CD4-positive, alpha-beta T cell (primary cell): ENCODE data around the gene GLIS1. TPM values are rescaled to one million over a fixed set of nuclear protein-coding genes. Genes with fewer than 3 reads are reported as not detected.

Source experiments
- ATAC-seq: fragments of 200-7000 bp; cut with Tn5 transposase; one replicate; pipeline ENCODE4 v1.10.0; 2022; ENCODE audit warnings: mild to moderate bottlenecking; ENCODE audit not compliant: poor library complexity
- CTCF ChIA-PET: fragments of 350-600 bp; sonication (Branson Sonifier 250); formaldehyde crosslinking; loops from one replicate; lab custom pipeline; 2021; ENCODE audit warnings: antibody characterized with exemption, inconsistent platforms; lab: Charles Lee
- POLR2A ChIA-PET: fragments of 350-600 bp; sonication (Branson Sonifier 250); formaldehyde crosslinking; loops from one replicate; lab custom pipeline; 2021; ENCODE audit warnings: antibody characterized with exemption, inconsistent platforms; lab: Charles Lee
- DNase-seq, 14 experiments: peaks; one replicate each; pipeline ENCODE4 v3.0.0-alpha.2; 2013 to 2020; ENCODE audit warnings: mixed read lengths in 2 of 14
- H3K27ac ChIP-seq, 2 donors: one replicate each; pipeline versions ENCODE4 v1.5.1 to v1.7.0; 2013; ENCODE audit warnings: low read length in 2 of 2, low read depth in 1 of 2, mild to moderate bottlenecking in 1 of 2
- H3K27me3 ChIP-seq, 2 experiments: 1 replicate in 1 of 2; 2 replicates in 1 of 2; pipeline versions ENCODE4 v1.6.1 to v1.7.0; 2013; ENCODE audit warnings: low read length in 2 of 2, control low read depth in 1 of 2, mild to moderate bottlenecking in 1 of 2, moderate library complexity in 1 of 2; ENCODE audit not compliant: insufficient read depth in 2 of 2, control insufficient read depth in 1 of 2
- H3K36me3 ChIP-seq: one replicate; pipeline ENCODE4 v1.6.1; 2013; ENCODE audit warnings: low read length, control low read depth; ENCODE audit not compliant: insufficient read depth
- H3K4me1 ChIP-seq: one replicate; pipeline ENCODE4 v1.6.1; 2013; ENCODE audit warnings: low read length, control low read depth; ENCODE audit not compliant: insufficient read depth
- H3K4me3 ChIP-seq: one replicate; pipeline ENCODE4 v1.5.1; 2013; ENCODE audit warnings: mild to moderate bottlenecking, low read length, moderate library complexity
- H3K9me3 ChIP-seq, 2 experiments: 1 replicate in 1 of 2; 2 replicates in 1 of 2; pipeline versions ENCODE4 v1.6.1 to v1.7.0; 2013; ENCODE audit warnings: low read length in 2 of 2, mild to moderate bottlenecking in 2 of 2, control low read depth in 1 of 2, moderate library complexity in 1 of 2; ENCODE audit not compliant: control insufficient read depth in 1 of 2, insufficient read depth in 1 of 2
- H3K27ac Mint-ChIP-seq: one replicate; pipeline ENCODE4 v1.8.0; 2020; ENCODE audit warnings: mixed read lengths
- H3K27me3 Mint-ChIP-seq: one replicate; pipeline ENCODE4 v1.8.0; 2021; ENCODE audit warnings: mixed read lengths
- H3K36me3 Mint-ChIP-seq: one replicate; pipeline ENCODE4 v1.8.0; 2021; ENCODE audit warnings: low read depth, mixed read lengths
- H3K4me1 Mint-ChIP-seq: one replicate; pipeline ENCODE4 v1.8.0; 2021; ENCODE audit warnings: low read depth, mixed read lengths
- H3K4me3 Mint-ChIP-seq: one replicate; pipeline ENCODE4 v1.8.0; 2020; ENCODE audit warnings: mild to moderate bottlenecking, mixed read lengths
- H3K9me3 Mint-ChIP-seq: one replicate; pipeline ENCODE4 v1.8.0; 2020; ENCODE audit warnings: mixed read lengths
- CTCF ChIP-seq: fragments of 200-600 bp; IDR thresholded peaks from one replicate; pipeline ENCODE4 v1.8.0; 2022; ENCODE audit warnings: antibody characterized with exemption, mild to moderate bottlenecking
- intact Hi-C, 2 experiments: fragments of 100-400 bp; cut with DNase I in 1 of 2; cut with micrococcal nuclease in 1 of 2; formaldehyde crosslinking; loops; one replicate each; pipeline versions ENCODE4 v1.15.1 to v1.9.0; 2023 to 2025; cut with DNase I, micrococcal nuclease
- total RNA-seq, 174 experiments: library from RNA in 2 of 174; stranded (reverse) in 2 of 174; gene quantifications; one replicate each; pipeline ENCODE4 v1.2.3 and lab custom pipeline; 2021 to 2026

Gene GLIS1
- total RNA-seq, 2 experiments from 2014 or later = not detected

GRCh38 chr1:53653631-53654030, 85.3 kb downstream of the GLIS1 start:
- Histone ChIP-seq H3K4me1 (no peaks in the 10 kb centered on the region), H3K27ac (no peak overlapping the region), H3K4me3 (no peak overlapping the region), H3K36me3 (no peaks in the 10 kb centered on the region), H3K27me3 (peaks cover 0 to 2% of the 10 kb centered on the region in 2 experiments), H3K9me3 (no peaks in the 10 kb centered on the region)
- intact Hi-C loops = no loop called here
- Mint-ChIP-seq H3K27me3 (no peaks in the 10 kb centered on the region), H3K4me1 (no peaks in the 10 kb centered on the region), H3K9me3 (no peaks in the 10 kb centered on the region), H3K4me3 (no peak overlapping the region), H3K36me3 (no peaks in the 10 kb centered on the region), H3K27ac (no peak overlapping the region)
- POLR2A ChIA-PET = no interaction called here
- DNase-seq (no peak), ATAC-seq (no peak)
- no peak for TF ChIP-seq CTCF
- CTCF ChIA-PET = no interaction called here

GRCh38 chr1:53653200-53653575, 85.8 kb downstream of the GLIS1 start:
- H3K27ac ChIP-seq = no peak overlapping the region
- TF ChIP-seq CTCF = no peak
- DNase-seq (no peak), ATAC-seq (no peak)
- Mint-ChIP-seq H3K27me3 (no peaks in the 10 kb centered on the region), H3K4me3 (no peak overlapping the region), H3K36me3 (no peaks in the 10 kb centered on the region), H3K4me1 (no peaks in the 10 kb centered on the region), H3K9me3 (no peaks in the 10 kb centered on the region), H3K27ac (no peak overlapping the region)
- H3K36me3 ChIP-seq = no peaks in the 10 kb centered on the region
- no peaks in the 10 kb centered on the region for H3K9me3 ChIP-seq
- no peak overlapping the region for H3K4me3 ChIP-seq
- no peaks in the 10 kb centered on the region for H3K4me1 ChIP-seq
- intact Hi-C loops = no loop called here
- CTCF ChIA-PET = no interaction called here
- POLR2A ChIA-PET = no interaction called here
- H3K27me3 ChIP-seq = peaks cover 0 to 2% of the 10 kb centered on the region in 2 experiments

GRCh38 chr1:53652441-53653199, 86.3 kb downstream of the GLIS1 start:
- Mint-ChIP-seq H3K4me1 (no peaks in the 10 kb centered on the region), H3K36me3 (no peaks in the 10 kb centered on the region), H3K27me3 (no peaks in the 10 kb centered on the region), H3K9me3 (no peaks in the 10 kb centered on the region), H3K4me3 (no peak overlapping the region), H3K27ac (no peak overlapping the region)
- intact Hi-C loops = no loop called here
- Histone ChIP-seq H3K27me3 (peaks cover 0 to 2% of the 10 kb centered on the region in 2 experiments), H3K4me1 (no peaks in the 10 kb centered on the region), H3K9me3 (no peaks in the 10 kb centered on the region), H3K27ac (no peak overlapping the region), H3K4me3 (no peak overlapping the region), H3K36me3 (no peaks in the 10 kb centered on the region)
- DNase-seq (no peak), ATAC-seq (no peak)
- no peak for TF ChIP-seq CTCF
- ChIA-PET POLR2A (no interaction called here), CTCF (no interaction called here)
